HepG2 (cell line): ENCODE results near the gene CHP1. TPM values are rescaled to one million over a fixed set of nuclear protein-coding genes. Genes with fewer than 3 reads are reported as not detected.
A peak's percentile ranks its signal among the peaks of the same experiment; 100 is the strongest.

Experiments
- ATAC-seq: fragments of 200-7000 bp; cut with Tn5 transposase; 3 replicates; pipeline ENCODE4 v1.9.1; 2020; ENCODE audit warnings: mild to moderate bottlenecking, moderate library complexity
- BruUV-seq: library from RNA; stranded (reverse); fragments of 400-500 nt; replicated peaks from 2 replicates; lab custom pipeline; 2021; lab: Mats Ljungman, UMichigan
- CTCF ChIA-PET: fragments of 300-600 bp; formaldehyde crosslinking; extraction: SDS; loops from one replicate; lab custom pipeline; 2021; ENCODE audit warnings: low total read pairs, inconsistent platforms, low intra/inter-chr PET ratio; lab: Yijun Ruan, JAX
- POLR2A ChIA-PET: fragments of 350-600 bp; sonication (Branson Sonifier 250); formaldehyde crosslinking; loops from one replicate; lab custom pipeline; 2020; ENCODE audit warnings: antibody characterized with exemption, inconsistent platforms; lab: Yijun Ruan, JAX
- DNase-seq: peaks from one replicate; pipeline ENCODE4 v3.0.0-alpha.2; 2015; ENCODE audit warnings: low spot score
- FAIRE-seq: peaks from 3 replicates; lab custom pipeline; 2011; peaks lifted over from hg19 to GRCh38; lab: Jason Lieb, UNC
- H2AFZ ChIP-seq: one replicate; pipeline ENCODE4 v1.6.1; 2011; ENCODE audit warnings: low read length, inconsistent platforms
- H3K27ac ChIP-seq: fragments of 300-600 bp; 3 replicates; pipeline ENCODE4 v1.8.0; 2011; ENCODE audit warnings: mixed run types, mild to moderate bottlenecking, mixed read lengths, low read length, inconsistent platforms; ENCODE audit not compliant: insufficient read depth; ENCODE audit errors: extremely low read length
- H3K27me3 ChIP-seq, 2 experiments: fragments of 200-600 bp in 1 of 2; 2 replicates in 1 of 2; 3 replicates in 1 of 2; pipeline versions ENCODE4 v1.6.0 to v1.8.0; 2011; ENCODE audit warnings: low read length in 2 of 2, mild to moderate bottlenecking in 2 of 2, moderate library complexity in 2 of 2, inconsistent platforms in 1 of 2; ENCODE audit not compliant: insufficient read depth in 2 of 2, control insufficient read depth in 1 of 2
- H3K36me3 ChIP-seq, 2 experiments: fragments of 200-600 bp in 1 of 2; replicated peaks in 1 of 2; 2 replicates in 1 of 2; 3 replicates in 1 of 2; pipeline versions ENCODE4 v1.5.1 to v1.8.0; 2011; ENCODE audit warnings: low read length in 2 of 2, inconsistent platforms in 1 of 2; ENCODE audit not compliant: insufficient read depth in 2 of 2, control insufficient read depth in 1 of 2
- H3K4me1 ChIP-seq: 2 replicates; pipeline ENCODE4 v1.5.1; 2012; ENCODE audit warnings: low read length, inconsistent platforms; ENCODE audit not compliant: insufficient read depth
- H3K4me2 ChIP-seq: 2 replicates; pipeline ENCODE4 v1.6.0; 2011; ENCODE audit warnings: low read depth, low read length, inconsistent platforms
- H3K4me3 ChIP-seq, 3 experiments: fragments of 200-600 bp in 1 of 3; sonication (generic), shearing (Covaris generic) in 1 of 3; replicated peaks in 1 of 3; 2 replicates each; pipeline ENCODE4 v1.5.1; 2011 to 2016; ENCODE audit warnings: low read length in 3 of 3, inconsistent platforms in 2 of 3, low read depth in 2 of 3, mild to moderate bottlenecking in 2 of 3, control low read depth in 1 of 3, mixed read lengths in 1 of 3; ENCODE audit not compliant: insufficient read depth in 1 of 3
- H3K79me2 ChIP-seq: one replicate; pipeline ENCODE4 v1.6.1; 2011; ENCODE audit warnings: low read length, inconsistent platforms; ENCODE audit not compliant: insufficient read depth
- H3K9ac ChIP-seq: 2 replicates; pipeline ENCODE4 v1.6.0; 2011; ENCODE audit warnings: mild to moderate bottlenecking, low read depth, low read length, inconsistent platforms; ENCODE audit not compliant: insufficient read depth
- H3K9me3 ChIP-seq: 2 replicates; pipeline ENCODE4 v1.5.1; 2012; ENCODE audit warnings: mild to moderate bottlenecking, low read length
- H4K20me1 ChIP-seq: 2 replicates; pipeline ENCODE4 v1.6.0; 2011; ENCODE audit warnings: inconsistent platforms, mild to moderate bottlenecking, low read length, moderate library complexity; ENCODE audit not compliant: insufficient read depth
- GPBP1L1 ChIP-seq: sonication (generic); formaldehyde crosslinking; IDR thresholded peaks from 2 replicates; pipeline ENCODE4 v1.5.0; 2020; ENCODE audit warnings: mild to moderate bottlenecking, missing genetic modification reagents
- HCFC1 ChIP-seq: fragments of 150-350 bp; IDR thresholded peaks from 2 replicates; pipeline ENCODE4 v1.6.1; 2014; ENCODE audit warnings: low read depth, low read length
- PHF20 ChIP-seq: sonication (generic); formaldehyde crosslinking; IDR thresholded peaks from 2 replicates; pipeline ENCODE4 v1.5.0; 2020; ENCODE audit warnings: mild to moderate bottlenecking, missing genetic modification reagents
- PHF21A ChIP-seq: sonication (generic); formaldehyde crosslinking; IDR thresholded peaks from 2 replicates; pipeline ENCODE4 v1.5.0; 2020; ENCODE audit warnings: mild to moderate bottlenecking, missing genetic modification reagents
- PLRG1 ChIP-seq: fragments of 450-650 bp; conservative IDR thresholded peaks from 2 replicates; pipeline ENCODE4 v1.6.1; 2016
- YEATS4 ChIP-seq: sonication (generic); formaldehyde crosslinking; IDR thresholded peaks from 2 replicates; pipeline ENCODE4 v1.4.0; 2020; ENCODE audit warnings: missing genetic modification reagents, borderline replicate concordance
- ZBTB14 ChIP-seq: sonication (generic); formaldehyde crosslinking; IDR thresholded peaks from 2 replicates; pipeline ENCODE4 v1.4.0; 2020; ENCODE audit warnings: missing genetic modification reagents
- ZNF12 ChIP-seq: sonication (generic); formaldehyde crosslinking; IDR thresholded peaks from 2 replicates; pipeline ENCODE4 v1.5.0; 2020; ENCODE audit warnings: missing genetic modification reagents
- ZNF770 ChIP-seq: sonication (generic); formaldehyde crosslinking; IDR thresholded peaks from 2 replicates; pipeline ENCODE4 v1.5.0; 2020; ENCODE audit warnings: mild to moderate bottlenecking, missing genetic modification reagents
- WGBS: methylation state at CpG from one replicate; pipeline ENCODE4 v1.1.6; 2017; ENCODE audit warnings: low lambda C conversion rate; 5-methylcytosine and 5-hydroxymethylcytosine counted together
- in situ Hi-C: cut with HindIII; loops from 2 replicates; pipeline ENCODE4 v1.10.0; 2017; ENCODE audit warnings: low pct_unique_long_range_greater_than_20kb; ENCODE audit not compliant: extremely low pct_ligation_motif_present
- intact Hi-C: fragments of 100-400 bp; cut with micrococcal nuclease; formaldehyde crosslinking; loops from one replicate; pipeline ENCODE4 v1.10.0; 2022; ENCODE audit not compliant: unreplicated experiment
- polyA plus RNA-seq, 8 experiments: library from polyadenylated mRNA; depleted of rRNA in 3 of 8; stranded (reverse) in 7 of 8; unstranded in 1 of 8; fragments of >200 nt; fragmentation: Illumina TruSeq in 4 of 8; extraction: Trizol in 4 of 8; gene quantifications; 2 replicates each; pipeline versions ENCODE4 v1.2.1 to v1.2.3, GENCODE V29; 2011 to 2016; ENCODE audit warnings: low read depth in 4 of 8, missing spikeins in 1 of 8, mixed read lengths in 1 of 8; ENCODE audit not compliant: insufficient read depth in 1 of 8
- total RNA-seq, 5 experiments: library from RNA; depleted of rRNA; stranded (reverse); fragments of >200 nt; fragmentation: Illumina TruSeq; extraction: Trizol; gene quantifications; 2 replicates each; pipeline ENCODE4 v1.2.3, GENCODE V29; 2016; ENCODE audit warnings: low read depth in 1 of 5

CHP1 gene
- total and polyA plus RNA-seq, 2 of the 13 experiments (the other 11 are each of a cell fraction or from before 2014, with no cell fraction given) = 49.6 to 76.4 TPM

GRCh38 chr15:41183581-41183980 lies 47.5 kb upstream of the CHP1 start (continued):
- no peak for TF ChIP-seq ZNF770

GRCh38 chr15:41194444-41194843 lies 36.6 kb upstream of the CHP1 start:
- ATAC-seq (no peak), DNase-seq (no peak), FAIRE-seq (no peak)
- no TSS peak for BruUV-seq
- Histone ChIP-seq H2AFZ (no peak overlapping the region), H3K27me3 (no peaks in the 10 kb centered on the region), H3K36me3 (no peaks in the 10 kb centered on the region), H3K4me1 (0 out of 2 replicates have a peak, but pooled peaks cover 7% of the 10 kb centered on the region), H3K4me3 (no peak overlapping the region), H4K20me1 (no peaks in the 10 kb centered on the region), H3K79me2 (no peaks in the 10 kb centered on the region), H3K9me3 (no peaks in the 10 kb centered on the region), H3K4me2 (no peak overlapping the region), H3K9ac (no peak overlapping the region), H3K27ac (no peak overlapping the region)
- no peak for TF ChIP-seq PHF20 (CRISPR knock-in tag)
- TF ChIP-seq GPBP1L1 (CRISPR knock-in tag) = no peak
- TF ChIP-seq PLRG1 = no peak
- no peak for TF ChIP-seq PHF21A (CRISPR knock-in tag)
- peak; percentile 55; the same call in 1 of the 2 replicates for TF ChIP-seq ZNF12 (CRISPR knock-in tag)
- TF ChIP-seq YEATS4 = no peak
- no peak for TF ChIP-seq HCFC1
- no peak for TF ChIP-seq ZBTB14 (CRISPR knock-in tag)
- CTCF ChIA-PET = no interaction called here
- intact Hi-C loops (no loop called here), in situ Hi-C loops (no loop called here)
- WGBS = 69% methylated on average over 1 of the region's 1 CpG
- POLR2A ChIA-PET = no interaction called here
